ENCODE data around the gene MUSK.
"Not testable (repeated sequence)": the region's sequence is repeated elsewhere in the genome, so short reads cannot be mapped to it uniquely, and the experiment has no call there.

Gene MUSK

DNA sequence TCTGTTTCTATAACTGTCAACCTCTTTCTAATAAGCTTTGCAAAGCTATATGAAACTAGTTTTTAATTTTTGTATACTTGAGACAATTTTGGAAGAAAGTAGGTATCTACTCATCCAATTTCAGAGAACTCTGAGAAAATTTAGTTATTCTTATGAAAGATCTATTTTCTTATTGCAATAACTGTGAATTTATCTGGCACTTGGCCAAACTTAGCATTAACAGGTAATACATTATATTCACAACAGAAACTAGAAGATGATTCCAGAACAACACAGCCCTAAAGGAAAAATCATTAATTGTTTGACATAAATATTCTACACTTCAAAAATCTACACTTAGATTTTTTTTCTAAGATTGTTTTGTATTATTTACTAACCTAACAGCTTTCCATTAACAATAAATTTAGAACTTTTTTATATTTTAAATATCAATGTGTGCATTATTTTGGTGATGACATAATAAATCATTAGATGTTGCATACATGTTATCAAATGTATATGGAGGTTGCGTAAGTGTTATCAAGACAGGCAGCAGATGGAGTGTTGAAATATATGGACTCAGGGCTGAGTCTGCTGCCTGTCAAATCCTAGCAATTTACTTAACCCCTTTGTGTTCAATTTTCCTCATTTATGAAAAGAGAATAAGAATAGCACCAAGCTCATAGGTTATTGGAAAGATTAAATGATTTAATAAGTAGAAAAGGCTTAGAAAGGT lies 141.8 kb downstream of the MUSK start:
- Histone ChIP-seq H3K36me3 (ENCODE audit: control insufficient read depth, insufficient read depth, low read length) (no peaks in the 10 kb centered on the region), H3K4me1 (ENCODE audit: control insufficient read depth, insufficient read depth, low read length) (no peaks in the 10 kb centered on the region), H3K9ac (ENCODE audit: low read depth, low read length) (no peak overlapping the region), H3K4me3 (ENCODE audit: low read depth, low read length) (no peak overlapping the region), H3K27ac (ENCODE audit: low read depth, low read length) (no peak overlapping the region), H3K9me3 (ENCODE audit: control insufficient read depth, insufficient read depth, low read length) (no peaks in the 10 kb centered on the region), H3K27me3 (ENCODE audit: control insufficient read depth, insufficient read depth, low read length) (no peaks in the 10 kb centered on the region)

DNA sequence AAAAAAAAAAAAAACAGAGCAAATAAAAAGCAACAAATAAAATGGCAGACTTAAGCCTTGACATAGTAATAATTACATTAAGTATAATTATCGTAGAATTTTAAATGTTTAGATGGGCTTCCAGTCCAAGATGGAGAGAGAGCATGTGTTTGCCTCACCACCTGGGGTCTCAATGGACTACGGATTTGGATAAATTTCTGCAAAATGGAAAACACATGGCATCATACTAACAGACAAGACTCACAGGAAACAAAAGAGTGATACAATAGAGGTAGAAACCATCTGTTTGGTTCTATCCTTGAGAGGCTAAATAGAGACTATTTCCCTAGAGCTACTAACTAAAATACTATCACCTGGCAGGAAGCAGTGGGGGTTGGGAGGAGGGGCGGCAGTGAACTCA lies 144.3 kb downstream of the MUSK start:
- H3K4me3 ChIP-seq (ENCODE audit: low read depth, low read length) = no peak overlapping the region
- no peaks in the 10 kb centered on the region for H3K36me3 ChIP-seq (ENCODE audit: control insufficient read depth, insufficient read depth, low read length)
- H3K9ac ChIP-seq (ENCODE audit: low read depth, low read length) = no peak overlapping the region
- H3K4me1 ChIP-seq (ENCODE audit: control insufficient read depth, insufficient read depth, low read length) = no peaks in the 10 kb centered on the region
- H3K27ac ChIP-seq (ENCODE audit: low read depth, low read length) = no peak overlapping the region
- no peaks in the 10 kb centered on the region for H3K9me3 ChIP-seq (ENCODE audit: control insufficient read depth, insufficient read depth, low read length)
- H3K27me3 ChIP-seq (ENCODE audit: control insufficient read depth, insufficient read depth, low read length) = no peaks in the 10 kb centered on the region

DNA sequence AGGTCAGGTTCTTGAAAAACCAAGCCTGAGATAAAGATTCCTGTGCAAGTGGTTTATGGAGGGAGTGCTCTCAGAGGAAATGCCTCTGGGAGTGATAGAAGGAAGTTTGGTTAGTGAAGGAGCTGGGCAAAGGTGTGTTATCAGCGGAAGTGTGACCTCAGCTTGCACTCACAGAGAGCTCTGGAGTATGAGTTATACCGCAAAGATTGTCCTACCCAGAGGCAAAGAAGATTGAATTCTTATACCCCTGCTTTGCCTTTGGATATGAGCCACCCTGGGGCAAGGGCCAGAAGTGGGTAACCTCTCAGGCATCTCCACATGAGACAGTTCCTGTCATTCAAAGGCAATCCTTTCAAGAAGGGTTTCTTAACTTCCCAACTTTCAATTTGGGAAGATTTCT lies 145.6 kb downstream of the MUSK start:
- H3K27me3 ChIP-seq (ENCODE audit: control insufficient read depth, insufficient read depth, low read length) = no peaks in the 10 kb centered on the region
- no peaks in the 10 kb centered on the region for H3K36me3 ChIP-seq (ENCODE audit: control insufficient read depth, insufficient read depth, low read length)

DNA sequence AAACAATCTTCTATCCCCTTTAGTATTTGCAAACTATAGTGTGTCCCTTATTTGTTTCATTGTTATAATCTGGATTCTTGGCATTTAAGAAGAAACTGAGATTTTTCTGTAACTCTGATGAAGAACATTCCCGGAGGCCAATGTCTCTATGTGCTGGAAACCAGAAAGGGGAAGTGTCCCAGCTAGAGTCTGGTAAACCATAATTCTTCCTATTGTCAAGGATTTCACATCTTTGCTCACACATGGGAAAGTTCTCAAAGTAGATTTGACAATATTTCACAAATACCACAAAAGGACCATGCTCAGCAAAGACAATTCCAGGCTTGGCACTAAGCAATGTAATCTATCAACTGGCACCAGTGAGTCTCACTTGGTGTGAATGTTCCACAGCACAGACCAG lies 146.8 kb downstream of the MUSK start:
- Histone ChIP-seq H3K27me3 (ENCODE audit: control insufficient read depth, insufficient read depth, low read length) (no peaks in the 10 kb centered on the region), H3K9ac (ENCODE audit: low read depth, low read length) (no peak overlapping the region), H3K9me3 (ENCODE audit: control insufficient read depth, insufficient read depth, low read length) (no peaks in the 10 kb centered on the region), H3K4me3 (ENCODE audit: low read depth, low read length) (no peak overlapping the region), H3K36me3 (ENCODE audit: control insufficient read depth, insufficient read depth, low read length) (no peaks in the 10 kb centered on the region), H3K4me1 (ENCODE audit: control insufficient read depth, insufficient read depth, low read length) (no peaks in the 10 kb centered on the region), H3K27ac (ENCODE audit: low read depth, low read length) (no peak overlapping the region)

More for the DNA sequence above, 145.6 kb downstream of the MUSK start:
- H3K27ac ChIP-seq (ENCODE audit: low read depth, low read length) = no peak overlapping the region
- no peak overlapping the region for H3K4me3 ChIP-seq (ENCODE audit: low read depth, low read length)
- H3K4me1 ChIP-seq (ENCODE audit: control insufficient read depth, insufficient read depth, low read length) = no peaks in the 10 kb centered on the region
- H3K9me3 ChIP-seq (ENCODE audit: control insufficient read depth, insufficient read depth, low read length) = no peaks in the 10 kb centered on the region
- H3K9ac ChIP-seq (ENCODE audit: low read depth, low read length) = no peak overlapping the region

DNA sequence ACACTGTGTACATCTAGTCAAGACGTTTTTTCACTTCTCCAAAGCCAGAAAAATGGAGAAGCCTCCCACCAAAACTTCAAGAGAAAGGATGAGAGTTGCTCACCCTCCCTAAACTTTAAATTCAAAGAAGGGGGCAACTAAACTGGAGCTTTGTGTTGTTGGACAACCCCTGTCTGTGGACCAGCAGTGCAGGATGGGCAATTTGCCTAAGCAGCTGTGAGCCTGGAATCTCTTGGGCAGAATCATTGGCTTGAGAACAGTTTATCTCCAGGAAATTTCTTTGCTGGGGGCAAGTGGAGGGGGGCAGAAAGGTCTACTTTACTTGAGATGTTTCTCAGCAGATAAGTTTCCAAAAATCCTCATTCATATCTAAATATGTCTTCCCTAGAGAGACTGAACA lies 151.8 kb downstream of the MUSK start:
- Histone ChIP-seq H3K9me3 (ENCODE audit: control insufficient read depth, insufficient read depth, low read length) (no peaks in the 10 kb centered on the region), H3K27ac (ENCODE audit: low read depth, low read length) (no peak overlapping the region), H3K4me3 (ENCODE audit: low read depth, low read length) (no peak overlapping the region), H3K9ac (ENCODE audit: low read depth, low read length) (no peak overlapping the region), H3K36me3 (ENCODE audit: control insufficient read depth, insufficient read depth, low read length) (no peaks in the 10 kb centered on the region), H3K4me1 (ENCODE audit: control insufficient read depth, insufficient read depth, low read length) (no peaks in the 10 kb centered on the region), H3K27me3 (ENCODE audit: control insufficient read depth, insufficient read depth, low read length) (no peaks in the 10 kb centered on the region)

DNA sequence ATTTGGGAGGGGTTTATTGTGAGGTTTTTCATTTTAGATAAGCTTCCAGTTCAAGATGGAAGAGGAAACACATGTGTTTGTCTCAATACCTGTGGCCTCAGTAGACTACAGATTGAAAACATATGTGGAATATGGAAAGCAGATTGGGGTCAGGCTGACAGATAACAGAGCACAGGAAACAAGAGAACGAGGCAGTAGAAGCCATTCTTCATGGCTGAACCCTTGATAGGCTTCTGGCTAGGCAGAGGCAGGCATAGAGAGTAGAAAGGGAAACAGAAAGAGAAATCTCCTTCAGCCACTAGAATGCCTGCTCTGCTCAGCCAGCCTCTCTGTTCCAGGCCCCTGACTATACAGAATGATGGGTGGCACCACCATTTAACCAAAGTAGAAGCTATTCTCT lies 152.5 kb downstream of the MUSK start:
- H3K4me1 ChIP-seq (ENCODE audit: control insufficient read depth, insufficient read depth, low read length) = peaks cover 6% of the 10 kb centered on the region
- H3K27ac ChIP-seq (ENCODE audit: low read depth, low read length) = no peak overlapping the region
- no peaks in the 10 kb centered on the region for H3K36me3 ChIP-seq (ENCODE audit: control insufficient read depth, insufficient read depth, low read length)
- no peaks in the 10 kb centered on the region for H3K27me3 ChIP-seq (ENCODE audit: control insufficient read depth, insufficient read depth, low read length)
- H3K4me3 ChIP-seq (ENCODE audit: low read depth, low read length) = no peak overlapping the region
- no peak overlapping the region for H3K9ac ChIP-seq (ENCODE audit: low read depth, low read length)
- no peaks in the 10 kb centered on the region for H3K9me3 ChIP-seq (ENCODE audit: control insufficient read depth, insufficient read depth, low read length)

DNA sequence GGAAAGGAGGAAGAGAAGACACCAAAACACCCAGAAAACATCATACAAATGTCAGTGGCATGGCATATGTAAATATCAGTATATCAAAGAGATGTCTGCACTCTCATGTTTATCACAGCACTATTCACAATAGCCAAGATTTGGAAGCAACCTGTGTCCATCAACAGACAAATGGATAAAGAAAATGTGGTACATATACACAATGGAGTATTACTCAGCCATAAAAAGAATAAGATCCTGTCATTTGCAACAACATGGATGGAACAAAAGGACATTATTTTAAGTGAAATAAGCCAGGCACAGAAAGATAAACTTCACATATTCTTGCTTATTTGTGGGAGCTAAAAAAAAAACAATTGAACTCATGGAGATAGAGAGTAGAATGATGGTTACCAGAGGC lies 156.5 kb downstream of the MUSK start:
- H3K27me3 ChIP-seq (ENCODE audit: control insufficient read depth, insufficient read depth, low read length); H3K9ac ChIP-seq (ENCODE audit: low read depth, low read length); H3K9me3 ChIP-seq (ENCODE audit: control insufficient read depth, insufficient read depth, low read length); H3K27ac ChIP-seq (ENCODE audit: low read depth, low read length); H3K36me3 ChIP-seq (ENCODE audit: control insufficient read depth, insufficient read depth, low read length); H3K4me3 ChIP-seq (ENCODE audit: low read depth, low read length): not testable (repeated sequence)
- H3K4me1 ChIP-seq (ENCODE audit: control insufficient read depth, insufficient read depth, low read length) = peaks cover 15% of the 10 kb centered on the region

DNA sequence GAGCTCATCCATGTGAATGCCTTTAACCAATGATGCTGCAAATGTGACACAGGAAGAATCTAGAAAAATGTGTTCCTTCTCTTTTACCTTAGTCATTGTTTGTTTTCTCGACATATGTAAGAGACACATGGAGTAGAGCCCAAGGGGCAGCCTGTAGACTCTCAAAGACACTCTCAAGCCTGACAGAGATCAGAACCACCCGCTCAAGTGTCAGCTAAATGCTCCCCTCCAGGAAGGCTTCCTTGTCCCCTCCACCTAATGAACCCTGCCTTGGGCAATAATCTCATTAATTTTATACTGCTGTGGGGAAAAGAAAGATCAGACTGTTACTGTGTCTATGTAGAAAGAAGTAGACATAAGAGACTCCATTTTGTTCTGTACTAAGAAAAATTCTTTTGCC lies 157.4 kb downstream of the MUSK start:
- H3K9ac ChIP-seq (ENCODE audit: low read depth, low read length) = no peak overlapping the region
- H3K36me3 ChIP-seq (ENCODE audit: control insufficient read depth, insufficient read depth, low read length) = no peaks in the 10 kb centered on the region
- peaks cover 15% of the 10 kb centered on the region for H3K4me1 ChIP-seq (ENCODE audit: control insufficient read depth, insufficient read depth, low read length)
- no peak overlapping the region for H3K27ac ChIP-seq (ENCODE audit: low read depth, low read length)
- no peaks in the 10 kb centered on the region for H3K27me3 ChIP-seq (ENCODE audit: control insufficient read depth, insufficient read depth, low read length)
- no peak overlapping the region for H3K4me3 ChIP-seq (ENCODE audit: low read depth, low read length)
- no peaks in the 10 kb centered on the region for H3K9me3 ChIP-seq (ENCODE audit: control insufficient read depth, insufficient read depth, low read length)

DNA sequence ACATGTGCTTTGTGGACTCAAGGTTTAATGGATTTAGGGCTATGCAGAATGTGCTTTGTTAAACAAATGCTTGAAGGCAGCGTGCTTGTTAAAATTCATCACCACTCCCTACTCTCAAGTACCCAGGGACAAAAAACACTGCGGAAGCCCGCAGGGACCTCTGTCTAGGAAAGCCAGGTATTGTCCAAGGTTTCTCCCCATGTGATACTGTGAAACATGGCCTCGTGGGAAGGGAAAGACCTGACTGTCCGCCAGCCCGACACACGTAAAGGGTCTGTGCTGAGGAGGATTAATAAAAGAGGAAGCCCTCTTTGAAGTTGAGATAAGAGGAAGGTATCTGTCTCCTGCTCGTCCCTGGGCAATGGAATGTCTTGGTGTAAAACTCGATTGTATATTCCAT lies 157.8 kb downstream of the MUSK start:
- H3K36me3 ChIP-seq (ENCODE audit: control insufficient read depth, insufficient read depth, low read length); H3K9ac ChIP-seq (ENCODE audit: low read depth, low read length); H3K4me3 ChIP-seq (ENCODE audit: low read depth, low read length); H3K27me3 ChIP-seq (ENCODE audit: control insufficient read depth, insufficient read depth, low read length); H3K9me3 ChIP-seq (ENCODE audit: control insufficient read depth, insufficient read depth, low read length): not testable (repeated sequence)
- H3K4me1 ChIP-seq (ENCODE audit: control insufficient read depth, insufficient read depth, low read length) = peaks cover 15% of the 10 kb centered on the region
- H3K27ac ChIP-seq (ENCODE audit: low read depth, low read length) = peak overlapping the region; percentile 10

DNA sequence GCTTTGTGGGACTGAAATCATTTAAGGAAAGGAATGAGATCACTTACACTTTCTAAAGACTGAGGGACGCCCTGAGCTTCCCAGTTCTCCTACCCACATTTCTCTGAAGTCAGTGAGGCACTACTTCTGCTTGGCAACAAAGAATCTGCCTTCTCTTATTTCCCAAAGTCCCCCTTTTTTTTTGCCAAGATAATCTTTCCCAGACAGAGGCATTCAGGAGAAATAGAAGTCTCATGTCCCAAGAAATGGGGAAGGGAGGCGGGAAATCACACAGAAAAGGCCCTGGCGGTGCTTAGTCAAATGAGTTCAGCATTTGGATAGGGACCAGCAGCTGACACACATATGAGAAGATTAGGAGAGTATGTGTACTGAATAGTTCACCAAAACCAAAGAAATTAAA lies 159.7 kb downstream of the MUSK start:
- Histone ChIP-seq H3K9ac (ENCODE audit: low read depth, low read length) (no peak overlapping the region), H3K27me3 (ENCODE audit: control insufficient read depth, insufficient read depth, low read length) (no peaks in the 10 kb centered on the region), H3K27ac (ENCODE audit: low read depth, low read length) (no peak overlapping the region), H3K36me3 (ENCODE audit: control insufficient read depth, insufficient read depth, low read length) (no peaks in the 10 kb centered on the region), H3K9me3 (ENCODE audit: control insufficient read depth, insufficient read depth, low read length) (no peaks in the 10 kb centered on the region), H3K4me1 (ENCODE audit: control insufficient read depth, insufficient read depth, low read length) (peaks cover 15% of the 10 kb centered on the region), H3K4me3 (ENCODE audit: low read depth, low read length) (no peak overlapping the region)

DNA sequence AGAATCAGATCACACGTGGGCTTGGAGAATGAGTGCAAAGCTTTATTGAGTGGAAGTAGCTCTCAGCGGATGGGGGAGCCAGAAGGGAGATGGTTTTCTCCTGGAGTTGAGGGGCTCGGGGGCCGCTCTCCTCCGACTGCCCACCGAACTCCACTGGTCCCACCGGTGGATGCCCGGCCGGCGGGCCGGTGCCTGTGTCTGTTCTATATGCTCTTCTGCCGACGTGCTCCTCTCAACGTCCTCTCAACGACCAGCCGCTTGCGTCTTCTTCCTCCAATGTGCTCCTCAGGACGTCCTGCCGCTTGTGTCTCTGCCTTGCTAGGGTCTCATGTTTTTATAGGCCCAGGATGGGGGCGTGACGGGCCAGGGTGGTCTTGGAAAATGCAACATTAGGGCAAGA lies 161.9 kb downstream of the MUSK start:
- Histone ChIP-seq H3K36me3 (ENCODE audit: control insufficient read depth, insufficient read depth, low read length) (no peaks in the 10 kb centered on the region), H3K4me1 (ENCODE audit: control insufficient read depth, insufficient read depth, low read length) (peaks cover 21% of the 10 kb centered on the region), H3K9me3 (ENCODE audit: control insufficient read depth, insufficient read depth, low read length) (no peaks in the 10 kb centered on the region), H3K9ac (ENCODE audit: low read depth, low read length) (no peak overlapping the region), H3K27me3 (ENCODE audit: control insufficient read depth, insufficient read depth, low read length) (no peaks in the 10 kb centered on the region), H3K4me3 (ENCODE audit: low read depth, low read length) (no peak overlapping the region), H3K27ac (ENCODE audit: low read depth, low read length) (no peak overlapping the region)

DNA sequence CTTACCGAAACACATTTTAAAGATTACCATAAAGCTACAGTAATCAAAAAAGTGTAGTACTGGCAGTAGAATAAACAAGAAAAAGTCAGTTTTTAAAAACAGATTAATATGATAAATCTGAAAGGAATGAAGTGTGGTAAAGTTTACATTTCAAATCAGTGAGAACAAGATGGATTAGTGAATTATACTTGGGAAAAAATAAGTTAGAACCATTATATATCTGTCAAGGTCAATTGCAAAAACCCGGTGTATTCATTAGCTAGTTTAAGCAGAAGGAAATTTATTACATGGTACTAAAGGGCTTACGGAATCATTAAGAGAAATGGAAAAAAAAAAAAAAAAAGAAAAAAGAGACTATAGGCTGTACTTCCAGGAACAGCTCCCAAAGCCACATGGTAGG lies 164.3 kb downstream of the MUSK start:
- Histone ChIP-seq H3K9ac (ENCODE audit: low read depth, low read length) (no peak overlapping the region), H3K4me3 (ENCODE audit: low read depth, low read length) (no peak overlapping the region), H3K36me3 (ENCODE audit: control insufficient read depth, insufficient read depth, low read length) (no peaks in the 10 kb centered on the region), H3K4me1 (ENCODE audit: control insufficient read depth, insufficient read depth, low read length) (peaks cover 8% of the 10 kb centered on the region; the same call in 1 of the 2 replicates), H3K9me3 (ENCODE audit: control insufficient read depth, insufficient read depth, low read length) (no peaks in the 10 kb centered on the region), H3K27ac (ENCODE audit: low read depth, low read length) (no peak overlapping the region), H3K27me3 (ENCODE audit: control insufficient read depth, insufficient read depth, low read length) (no peaks in the 10 kb centered on the region)

Data from HUES48 (cell line).